Lung (tissue), 12 donors: Measurements from ENCODE around the gene ASIC2. TPM values are rescaled to one million over a fixed set of nuclear protein-coding genes. Genes with fewer than 3 reads are reported as not detected.
A peak's percentile ranks its signal among the peaks of the same experiment; 100 is the strongest.

ENCODE experiments used
- ATAC-seq: fragments of 200-7000 bp; cut with Tn5 transposase; one replicate; pipeline ENCODE4 v1.9.1; 2020; ENCODE audit warnings: moderate number of reproducible peaks; ENCODE audit not compliant: insufficient read depth, low FRiP score
- DNase-seq, 3 donors: peaks; one replicate each; pipeline ENCODE4 v3.0.0-alpha.2; 2013 to 2017
- H3K27ac ChIP-seq, 2 donors: one replicate each; pipeline ENCODE4 v1.5.1; 2013; ENCODE audit warnings: mild to moderate bottlenecking in 2 of 2, moderate library complexity in 2 of 2, control low read depth in 1 of 2, inconsistent platforms in 1 of 2, low read depth in 1 of 2, low read length in 1 of 2
- H3K27me3 ChIP-seq, 3 donors: one replicate each; pipeline ENCODE4 v1.5.1; 2013; ENCODE audit warnings: low read length in 2 of 3; ENCODE audit not compliant: control insufficient read depth in 3 of 3, insufficient read depth in 3 of 3
- H3K36me3 ChIP-seq, 4 donors: one replicate each; pipeline ENCODE4 v1.5.1; 2013; ENCODE audit warnings: low read length in 4 of 4, mild to moderate bottlenecking in 1 of 4, moderate library complexity in 1 of 4; ENCODE audit not compliant: control insufficient read depth in 4 of 4, insufficient read depth in 4 of 4
- H3K4me1 ChIP-seq, 5 donors: one replicate each; pipeline ENCODE4 v1.5.1; 2013; ENCODE audit warnings: low read length in 5 of 5, mild to moderate bottlenecking in 2 of 5, moderate library complexity in 1 of 5; ENCODE audit not compliant: control insufficient read depth in 5 of 5, insufficient read depth in 5 of 5
- H3K4me3 ChIP-seq: one replicate; pipeline ENCODE4 v1.5.1; 2013; ENCODE audit warnings: mild to moderate bottlenecking, control low read depth, moderate library complexity
- H3K9ac ChIP-seq, 2 donors: one replicate each; pipeline ENCODE4 v1.5.1; 2013; ENCODE audit warnings: low read length in 2 of 2, control low read depth in 1 of 2; ENCODE audit not compliant: insufficient read depth in 1 of 2
- H3K9me3 ChIP-seq, 4 donors: one replicate each; pipeline ENCODE4 v1.5.1; 2013; ENCODE audit warnings: low read length in 3 of 4, mild to moderate bottlenecking in 1 of 4, moderate library complexity in 1 of 4; ENCODE audit not compliant: control insufficient read depth in 4 of 4, insufficient read depth in 3 of 4
- WGBS, 2 donors: extraction: QIAGEN DNeasy Blood & Tissue Kit; methylation state at CpG; one replicate each; pipeline ENCODE4 v1.1.7; 2013; 5-methylcytosine and 5-hydroxymethylcytosine counted together
- polyA plus RNA-seq, 2 donors: library from polyadenylated mRNA; stranded (reverse); fragments of 200-250 nt; gene quantifications; one replicate each; pipeline ENCODE4 v1.2.1, GENCODE V29; 2013
- total RNA-seq, 2 donors: library from RNA; depleted of rRNA in 1 of 2; stranded (reverse); fragments of >200 nt in 1 of 2; gene quantifications; one replicate each; pipeline ENCODE4 v1.2.1, GENCODE V29; 2014 to 2021
- TF ChIP-seq, protein P1 (sequence below): IDR thresholded peaks from 2 replicates; pipeline ENCODE4 v1.5.1; 2012; ENCODE audit warnings: mild to moderate bottlenecking; ENCODE audit errors: control extremely low read depth, extremely low read depth
- donor health status: control.
- donor health status: control.
- donor health status: Bipolar disorder and iron deficiency.
- donor health status: healthy.
- donor health status: DM: yes; HTN: yes; CAD: no.

Gene ASIC2
- total and polyA plus RNA-seq, 4 donors: 0.03 to 0.28 (median 0.14) TPM; not detected in 1

DNA sequence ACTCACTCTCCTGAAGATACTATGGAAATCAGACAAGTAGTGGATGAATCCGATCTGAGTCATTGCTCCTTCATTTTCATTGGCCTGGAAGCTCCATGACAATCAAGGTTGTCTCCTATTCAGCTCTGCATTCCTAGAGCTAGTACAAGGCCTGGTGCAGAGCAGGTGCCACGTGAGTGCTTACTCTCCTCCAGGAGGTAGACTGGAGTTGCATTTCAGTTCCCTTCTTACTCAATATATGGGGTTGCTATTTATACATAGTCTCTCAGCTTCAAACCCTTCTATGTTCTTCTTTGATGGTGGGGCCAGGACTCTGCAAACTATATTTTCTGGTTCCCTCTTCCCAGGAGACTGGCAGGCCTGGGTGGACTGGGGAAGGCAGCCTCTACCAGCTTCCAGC lies 148.3 kb downstream of the ASIC2 start:
- TF ChIP-seq, protein P1, sequence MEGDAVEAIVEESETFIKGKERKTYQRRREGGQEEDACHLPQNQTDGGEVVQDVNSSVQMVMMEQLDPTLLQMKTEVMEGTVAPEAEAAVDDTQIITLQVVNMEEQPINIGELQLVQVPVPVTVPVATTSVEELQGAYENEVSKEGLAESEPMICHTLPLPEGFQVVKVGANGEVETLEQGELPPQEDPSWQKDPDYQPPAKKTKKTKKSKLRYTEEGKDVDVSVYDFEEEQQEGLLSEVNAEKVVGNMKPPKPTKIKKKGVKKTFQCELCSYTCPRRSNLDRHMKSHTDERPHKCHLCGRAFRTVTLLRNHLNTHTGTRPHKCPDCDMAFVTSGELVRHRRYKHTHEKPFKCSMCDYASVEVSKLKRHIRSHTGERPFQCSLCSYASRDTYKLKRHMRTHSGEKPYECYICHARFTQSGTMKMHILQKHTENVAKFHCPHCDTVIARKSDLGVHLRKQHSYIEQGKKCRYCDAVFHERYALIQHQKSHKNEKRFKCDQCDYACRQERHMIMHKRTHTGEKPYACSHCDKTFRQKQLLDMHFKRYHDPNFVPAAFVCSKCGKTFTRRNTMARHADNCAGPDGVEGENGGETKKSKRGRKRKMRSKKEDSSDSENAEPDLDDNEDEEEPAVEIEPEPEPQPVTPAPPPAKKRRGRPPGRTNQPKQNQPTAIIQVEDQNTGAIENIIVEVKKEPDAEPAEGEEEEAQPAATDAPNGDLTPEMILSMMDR: no peak
- 75 to 95% methylated on average over 2 of the region's 2 CpGs for WGBS, 2 donors
- Histone ChIP-seq H3K27me3 (peaks cover 0 to 3% (median 2%) of the 10 kb centered on the region in 3 donors), H3K27ac (no peak overlapping the region), H3K9me3 (peaks cover 0 to 2% (median 0%) of the 10 kb centered on the region in 4 donors), H3K36me3 (no peaks in the 10 kb centered on the region), H3K4me1 (no peaks in the 10 kb centered on the region), H3K9ac (no peak overlapping the region), H3K4me3 (no peak overlapping the region)
- ATAC-seq (no peak), DNase-seq (no peak)

DNA sequence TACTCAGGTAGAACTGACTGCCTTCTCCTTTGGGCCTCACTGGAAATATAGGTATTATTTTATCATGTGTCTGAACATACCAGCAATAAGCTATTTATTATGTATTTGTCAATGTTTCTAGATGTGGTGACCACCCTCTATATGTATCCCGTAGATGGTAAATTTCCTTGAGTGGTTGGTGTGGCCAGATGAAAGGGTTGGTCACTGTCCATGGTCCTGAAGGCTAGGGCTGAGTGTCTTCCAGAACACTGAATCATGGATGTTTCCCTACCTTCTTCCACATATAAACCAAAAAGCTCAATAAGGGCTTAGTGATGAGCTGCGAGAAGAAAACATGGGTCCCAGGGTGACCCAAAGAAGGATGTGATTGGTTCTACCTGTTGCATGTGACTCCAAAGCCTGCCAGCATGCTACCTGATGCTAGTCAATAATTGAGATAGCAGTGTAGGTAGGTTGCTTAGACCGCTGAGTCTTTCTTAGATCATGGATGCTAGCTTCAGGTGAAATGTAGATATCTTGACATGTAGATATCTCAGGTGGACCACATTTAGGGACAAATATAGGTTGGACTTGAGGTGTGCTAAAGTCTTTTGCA lies 150.3 kb downstream of the ASIC2 start:
- no peak for ATAC-seq
- Histone ChIP-seq H3K36me3 (no peaks in the 10 kb centered on the region), H3K27me3 (peaks cover 0 to 9% (median 0%) of the 10 kb centered on the region in 3 donors), H3K4me1 (no peaks in the 10 kb centered on the region), H3K9me3 (peaks cover 0 to 4% (median 0%) of the 10 kb centered on the region in 4 donors), H3K4me3 (no peak overlapping the region), H3K27ac (no peak overlapping the region), H3K9ac (no peak overlapping the region)
- 60 to 64% methylated on average over 3 of the region's 3 CpGs for WGBS, 2 donors
- peak; percentile 60 to 77 (median 63) for DNase-seq
- TF ChIP-seq, protein P1: no peak

DNA sequence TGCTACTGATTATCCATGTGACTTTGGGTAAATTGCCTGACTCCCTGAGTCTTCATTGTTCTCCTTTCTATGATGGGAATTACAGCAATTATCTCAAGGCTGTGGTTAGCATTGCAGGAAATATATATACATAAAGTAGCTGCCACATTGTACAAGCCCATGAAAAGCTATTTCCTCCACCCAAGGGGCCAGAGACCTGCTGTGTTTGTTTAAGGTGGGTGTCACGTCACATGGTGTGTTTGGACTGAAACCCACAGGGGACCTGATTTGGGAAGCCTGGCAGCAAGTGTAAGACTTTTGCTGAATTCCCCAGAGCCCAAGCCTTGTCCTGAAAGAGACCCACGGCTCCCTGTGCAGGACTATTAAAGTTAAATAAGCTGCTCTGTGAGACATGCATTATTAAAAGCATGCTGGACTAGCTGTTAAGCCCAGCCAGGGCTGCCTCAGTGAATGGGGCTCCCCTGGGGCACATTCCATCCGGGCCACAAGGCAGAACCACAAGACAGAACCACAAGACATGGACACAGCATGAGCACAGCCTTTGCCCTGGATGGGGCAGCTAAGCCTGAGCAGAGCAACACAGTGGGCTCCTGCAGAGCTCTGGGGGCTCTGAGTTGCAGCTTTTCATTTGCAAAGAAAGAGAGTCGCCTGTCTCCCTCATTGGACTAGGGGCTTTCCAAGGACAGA lies 152.5 kb downstream of the ASIC2 start:
- DNase-seq: no peak
- ATAC-seq: no peak
- H3K4me3 ChIP-seq: no peak overlapping the region
- 29 to 30% methylated on average over 4 of the region's 4 CpGs for WGBS, 2 donors
- H3K36me3 ChIP-seq: no peaks in the 10 kb centered on the region
- TF ChIP-seq, protein P1: no peak
- H3K4me1 ChIP-seq: no peaks in the 10 kb centered on the region
- peaks cover 0 to 4% (median 0%) of the 10 kb centered on the region in 4 donors for H3K9me3 ChIP-seq
- peaks cover 0 to 9% (median 6%) of the 10 kb centered on the region in 3 donors for H3K27me3 ChIP-seq
- no peak overlapping the region for H3K27ac ChIP-seq
- H3K9ac ChIP-seq: no peak overlapping the region
